HG02840 (cell line): ENCODE measurements around the gene NLRP10.
"Not testable (repeated sequence)": the region's sequence is repeated elsewhere in the genome, so short reads cannot be mapped to it uniquely, and the experiment has no call there.

Source experiments
- ATAC-seq: cut with Tn5 transposase; IDR thresholded peaks from one replicate; pipeline ENCODE4 v1.9.1; 2021; ENCODE audit warnings: mild to moderate bottlenecking, moderate library complexity, moderate number of reproducible peaks; ENCODE audit not compliant: unreplicated experiment, low FRiP score

Gene NLRP10

GRCh38 chr11:7965386-7965785 is at the start of gene NLRP10:
TSS of gene NLRP10 (minus strand) at chr11:7965447. CDS start at chr11:7963495, 1,952 bp downstream.
- ATAC-seq = no peak

GRCh38 chr11:8013833-8014232 is 48.6 kb upstream of the NLRP10 start:
- no peak for ATAC-seq

- no peak for ATAC-seq
Observed at GRCh38 chr11:8011981-8012444, 46.8 kb upstream of the NLRP10 start.

- no peak for ATAC-seq
Observed at GRCh38 chr11:8011371-8011770, 46.1 kb upstream of the NLRP10 start.

GRCh38 chr11:8009856-8010255 is 44.6 kb upstream of the NLRP10 start:
- no peak for ATAC-seq

- no peak for ATAC-seq
Observed at GRCh38 chr11:8008212-8008611, 43.0 kb upstream of the NLRP10 start.

GRCh38 chr11:8006349-8006977 is 41.2 kb upstream of the NLRP10 start:
- peak; percentile 66 for ATAC-seq

- no peak for ATAC-seq
Observed at GRCh38 chr11:8005556-8005955, 40.3 kb upstream of the NLRP10 start.

GRCh38 chr11:8004008-8004407 is 38.8 kb upstream of the NLRP10 start:
- no peak for ATAC-seq

GRCh38 chr11:8003187-8003586 is 37.9 kb upstream of the NLRP10 start:
- ATAC-seq = no peak

- no peak for ATAC-seq
Observed at GRCh38 chr11:8002676-8003075, 37.4 kb upstream of the NLRP10 start.

- no peak for ATAC-seq
Observed at GRCh38 chr11:8000390-8000789, 35.1 kb upstream of the NLRP10 start.

- no peak for ATAC-seq
Observed at GRCh38 chr11:7999795-8000194, 34.5 kb upstream of the NLRP10 start.

GRCh38 chr11:7994581-7995278 is 29.5 kb upstream of the NLRP10 start:
- no peak for ATAC-seq

GRCh38 chr11:7987560-7987883 is 22.3 kb upstream of the NLRP10 start:
- ATAC-seq = not testable (repeated sequence)

GRCh38 chr11:7986768-7987559 is 21.7 kb upstream of the NLRP10 start, which contains the start of gene EIF3F:
TSS of gene EIF3F (plus strand) at chr11:7987337. CDS start at chr11:7987353, 16 bp downstream.
- peak; percentile 95 for ATAC-seq

- ATAC-seq = no peak
Observed at GRCh38 chr11:7983832-7984590, 18.8 kb upstream of the NLRP10 start.

GRCh38 chr11:7982582-7983119 is 17.4 kb upstream of the NLRP10 start:
- ATAC-seq = no peak

GRCh38 chr11:7981619-7982157 is 16.4 kb upstream of the NLRP10 start:
- ATAC-seq = no peak
